Mucosa of rectum (tissue), 2 donors: ENCODE measurements around the gene TSGA10.

Experiments
- H3K27ac ChIP-seq, 2 donors: one replicate each; pipeline ENCODE4 v1.7.0; 2013; ENCODE audit warnings: inconsistent platforms in 2 of 2, low read depth in 2 of 2, low read length in 2 of 2
- H3K27me3 ChIP-seq, 2 donors: one replicate each; pipeline ENCODE4 v1.7.0; 2013; ENCODE audit warnings: low read length in 2 of 2; ENCODE audit not compliant: control insufficient read depth in 2 of 2, insufficient read depth in 2 of 2
- H3K36me3 ChIP-seq, 2 donors: one replicate each; pipeline ENCODE4 v1.7.0; 2013; ENCODE audit warnings: low read length in 2 of 2; ENCODE audit not compliant: control insufficient read depth in 2 of 2, insufficient read depth in 2 of 2
- H3K4me1 ChIP-seq, 2 donors: one replicate each; pipeline ENCODE4 v1.7.0; 2013; ENCODE audit warnings: low read length in 2 of 2, mild to moderate bottlenecking in 1 of 2; ENCODE audit not compliant: control insufficient read depth in 2 of 2, insufficient read depth in 2 of 2
- H3K4me3 ChIP-seq, 2 donors: one replicate each; pipeline ENCODE4 v1.7.0; 2013; ENCODE audit warnings: low read length in 2 of 2
- H3K9ac ChIP-seq, 2 donors: one replicate each; pipeline ENCODE4 v1.7.0; 2013; ENCODE audit warnings: low read length in 2 of 2, low read depth in 1 of 2, mild to moderate bottlenecking in 1 of 2
- H3K9me3 ChIP-seq, 2 donors: one replicate each; pipeline ENCODE4 v1.7.0; 2013; ENCODE audit warnings: low read length in 2 of 2; ENCODE audit not compliant: control insufficient read depth in 2 of 2
- donor health status: healthy.
- donor health status: Normal muscosa, but diverticular disease.

The TSGA10 gene

DNA sequence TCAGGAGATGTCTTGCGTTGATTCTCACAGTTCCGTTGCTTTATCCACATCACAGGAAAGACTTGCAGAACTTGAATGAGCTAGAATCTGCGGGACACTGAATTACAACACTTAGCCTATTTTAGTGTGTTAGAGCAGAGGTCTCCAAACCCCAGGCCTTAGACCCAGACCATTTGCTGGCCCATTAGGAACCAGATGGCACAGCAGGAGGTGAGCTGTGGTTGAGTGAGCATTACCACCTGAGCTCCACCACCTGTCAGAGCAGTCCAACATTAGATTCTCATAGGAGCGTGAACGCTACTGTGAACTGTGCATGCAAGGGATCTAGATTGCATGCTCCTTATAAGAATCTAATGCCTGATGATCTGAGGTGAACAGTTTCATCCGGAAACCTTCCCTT lies 30.1 kb upstream of the TSGA10 start:
- H3K27me3 ChIP-seq = no peaks in the 10 kb centered on the region
- H3K4me1 ChIP-seq = peaks cover 6 to 9% of the 10 kb centered on the region in 2 donors
- no peak overlapping the region for H3K9ac ChIP-seq
- no peaks in the 10 kb centered on the region for H3K9me3 ChIP-seq
- peaks cover 13 to 18% of the 10 kb centered on the region in 2 donors for H3K36me3 ChIP-seq
- no peak overlapping the region for H3K27ac ChIP-seq
- no peak overlapping the region for H3K4me3 ChIP-seq

DNA sequence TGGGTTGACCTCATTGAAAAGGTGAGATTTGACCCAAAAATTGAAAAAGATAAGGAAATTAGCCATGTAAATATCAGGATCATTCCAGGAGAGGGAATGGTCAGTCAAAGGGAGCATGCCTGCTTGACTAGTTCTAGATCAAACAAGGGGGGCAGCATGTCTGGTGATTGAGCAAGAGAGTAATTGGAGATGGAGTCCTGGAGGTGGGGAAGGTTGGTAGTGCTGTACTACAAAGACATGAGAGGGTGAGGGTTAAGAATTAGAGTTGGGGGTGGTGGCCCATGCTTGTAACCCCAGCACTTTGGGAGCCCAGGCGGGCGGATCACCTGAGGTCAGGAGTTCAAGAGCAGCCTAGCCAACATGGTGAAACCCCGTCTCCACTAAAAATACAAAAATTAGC lies 28.3 kb upstream of the TSGA10 start:
- H3K27me3 ChIP-seq = no peaks in the 10 kb centered on the region
- H3K4me1 ChIP-seq = peaks cover 7 to 9% of the 10 kb centered on the region in 2 donors
- H3K9me3 ChIP-seq = no peaks in the 10 kb centered on the region
- H3K27ac ChIP-seq = no peak overlapping the region
- H3K36me3 ChIP-seq = peaks cover 5 to 6% of the 10 kb centered on the region in 2 donors
- H3K4me3 ChIP-seq = no peak overlapping the region
- H3K9ac ChIP-seq = no peak overlapping the region

DNA sequence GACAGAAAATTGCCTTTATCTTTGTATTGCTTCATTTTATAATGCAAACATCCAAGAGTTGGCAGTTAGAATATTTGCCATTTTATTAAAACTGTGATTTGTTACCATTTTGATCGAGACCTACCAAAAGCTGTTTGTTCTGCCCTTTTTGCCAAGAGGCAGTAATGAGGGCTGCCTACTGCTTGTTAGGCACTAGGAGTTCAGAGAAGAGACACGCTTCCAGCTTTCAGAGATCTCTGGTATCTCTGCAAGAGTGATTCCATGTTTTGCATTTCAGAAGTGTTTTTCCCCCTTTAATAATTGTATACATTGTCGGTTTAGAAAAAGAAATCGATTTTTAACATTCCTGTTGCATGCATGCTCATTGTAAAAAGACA lies 26.9 kb upstream of the TSGA10 start:
- peak overlapping the region; percentile 92 to 98 for H3K4me3 ChIP-seq
- H3K9ac ChIP-seq = peak overlapping the region; percentile 82 to 90
- H3K9me3 ChIP-seq = no peaks in the 10 kb centered on the region
- H3K27me3 ChIP-seq = no peaks in the 10 kb centered on the region
- H3K27ac ChIP-seq = no peak overlapping the region
- H3K36me3 ChIP-seq = no peaks in the 10 kb centered on the region
- H3K4me1 ChIP-seq = peaks cover 7 to 9% of the 10 kb centered on the region in 2 donors

DNA sequence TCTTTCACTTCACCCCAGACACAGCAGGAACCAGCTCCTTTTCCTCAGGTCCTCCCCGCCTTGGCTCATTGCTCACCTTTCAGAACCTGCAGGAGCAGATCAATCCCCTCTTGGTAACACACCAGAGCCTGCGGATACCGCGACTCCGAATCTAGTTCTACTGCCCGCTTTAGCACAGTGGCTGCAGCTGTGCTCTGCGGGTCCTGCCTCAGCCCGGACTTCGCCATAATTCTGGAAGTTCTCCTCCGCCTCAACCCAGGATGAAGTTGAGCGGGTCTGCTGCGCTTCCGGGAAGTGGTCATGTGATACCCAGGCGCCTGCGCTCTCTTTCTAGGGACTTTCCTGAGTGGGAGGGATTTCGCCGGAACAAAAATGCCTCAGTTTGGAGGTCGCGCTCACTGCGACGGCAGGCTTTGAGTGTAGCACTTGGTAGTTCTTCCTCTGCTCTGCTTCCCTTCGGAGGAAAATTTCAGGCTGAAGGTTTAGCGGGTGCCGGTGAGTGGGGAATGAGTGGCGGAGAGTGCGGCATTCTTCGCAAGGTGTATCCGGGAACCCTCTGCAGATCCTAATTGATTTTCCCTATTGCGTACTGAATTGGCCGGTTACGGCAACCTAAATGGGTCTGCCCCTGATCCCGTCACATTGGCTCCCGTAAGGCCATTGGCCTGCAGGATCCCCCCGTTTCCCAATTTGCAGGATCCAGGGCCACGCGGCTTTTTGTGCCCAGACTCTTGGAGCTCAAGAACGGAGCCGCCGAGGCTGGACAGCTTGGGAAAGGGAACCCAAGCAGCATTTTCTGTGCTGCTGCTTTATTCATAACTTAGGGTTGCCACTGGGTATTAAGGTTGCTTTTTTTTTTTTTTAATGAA lies 26.2 kb upstream of the TSGA10 start, which contains the start of the genes MITD1 and MRPL30:
Gene MITD1 (minus strand): TSS at position 304 of the 869 bp plus-strand sequence. CDS start 77 bp downstream, at position 227.
Gene MRPL30 (plus strand): TSS at position 430 of the 869 bp plus-strand sequence. CDS start 5,020 bp downstream, outside the sequence.
- Histone ChIP-seq H3K36me3 (no peaks in the 10 kb centered on the region), H3K9me3 (no peaks in the 10 kb centered on the region), H3K4me3 (peak within 1 kb of the TSS; percentile 92 to 98), H3K27ac (peak within 1 kb of the TSS; percentile 71 to 77), H3K9ac (peak within 1 kb of the TSS; percentile 82 to 90), H3K4me1 (peaks cover 7 to 9% of the 10 kb centered on the region in 2 donors), H3K27me3 (no peaks in the 10 kb centered on the region)

DNA sequence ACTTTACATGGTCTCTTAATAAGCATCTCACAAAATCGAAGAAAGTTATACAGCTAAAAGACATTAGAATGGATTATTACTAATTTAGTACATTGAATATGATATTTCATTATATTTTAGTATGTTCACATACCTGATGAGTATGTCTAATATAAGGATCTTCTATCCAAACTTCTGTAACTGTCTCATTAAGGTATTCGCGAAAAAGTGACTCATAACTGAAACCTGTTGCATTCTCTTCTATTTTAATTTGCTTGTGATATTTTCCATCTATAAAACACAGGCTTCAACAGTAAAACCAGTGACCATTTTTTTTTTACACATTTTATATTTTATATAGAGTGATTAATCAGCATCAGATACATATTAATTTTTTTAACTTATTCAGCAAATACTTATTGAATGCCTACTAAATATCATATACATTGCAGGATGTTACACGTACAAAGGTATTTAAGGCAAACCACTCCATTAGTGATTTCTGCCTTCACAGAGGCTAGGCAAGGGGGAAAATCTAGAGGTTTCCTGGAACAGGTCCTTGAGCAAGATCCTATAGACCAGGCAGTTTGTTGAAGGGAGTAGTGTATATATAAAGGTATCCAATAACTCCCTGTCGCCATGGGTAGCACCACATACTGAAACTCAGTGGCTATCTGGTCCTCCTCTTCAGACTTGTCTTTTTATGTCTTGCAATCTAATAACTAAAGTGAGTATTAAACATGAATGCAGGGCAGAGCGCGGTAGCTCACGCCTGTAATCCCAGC lies 16.8 kb upstream of the TSGA10 start:
- H3K27ac ChIP-seq = no peak overlapping the region
- H3K9ac ChIP-seq = no peak overlapping the region
- no peaks in the 10 kb centered on the region for H3K9me3 ChIP-seq
- H3K27me3 ChIP-seq = no peaks in the 10 kb centered on the region
- no peaks in the 10 kb centered on the region for H3K4me1 ChIP-seq
- H3K4me3 ChIP-seq = no peak overlapping the region
- peaks cover 38 to 41% of the 10 kb centered on the region in 2 donors for H3K36me3 ChIP-seq

DNA sequence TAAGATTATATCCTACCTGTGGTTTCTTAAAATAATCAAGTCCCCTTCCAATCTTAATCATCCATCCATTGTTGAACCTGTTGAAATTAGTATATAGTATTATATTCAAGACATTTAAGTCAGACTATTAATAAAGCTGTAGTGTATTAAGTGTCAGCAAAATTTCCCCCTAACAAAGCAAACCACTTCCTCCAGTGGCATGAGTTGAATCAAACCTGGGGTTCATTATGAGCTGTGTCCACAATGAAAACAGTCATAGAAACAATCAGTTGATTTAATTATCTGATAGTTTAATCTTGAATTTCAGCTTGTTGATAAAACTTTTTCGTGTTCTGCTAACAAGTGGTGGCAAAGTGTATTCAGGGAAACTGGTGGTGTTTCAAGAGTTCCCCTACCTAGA lies 14.8 kb upstream of the TSGA10 start:
- Histone ChIP-seq H3K9ac (no peak overlapping the region), H3K27ac (no peak overlapping the region), H3K9me3 (no peaks in the 10 kb centered on the region), H3K27me3 (no peaks in the 10 kb centered on the region), H3K4me3 (no peak overlapping the region), H3K36me3 (peaks cover 40 to 41% of the 10 kb centered on the region in 2 donors), H3K4me1 (no peaks in the 10 kb centered on the region)

DNA sequence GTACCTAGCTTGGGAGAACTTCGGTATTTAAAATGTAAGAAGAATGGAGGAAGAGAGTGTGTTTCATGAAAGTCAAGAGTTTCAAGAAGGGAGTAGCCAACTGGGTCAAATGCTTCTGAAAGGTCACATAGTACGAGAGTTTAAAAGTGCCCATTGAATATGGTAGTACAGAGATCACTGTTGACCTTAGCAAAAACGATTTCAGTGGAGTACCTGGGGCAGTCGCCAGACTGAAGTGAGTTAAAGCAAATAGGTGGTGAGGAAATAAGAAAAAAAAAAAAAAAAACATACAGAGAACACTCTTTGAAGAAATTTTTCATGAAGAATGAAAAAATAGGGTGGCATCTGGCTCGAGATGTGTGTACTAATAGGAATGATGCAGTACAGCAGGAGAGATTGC lies 11.5 kb upstream of the TSGA10 start:
- Histone ChIP-seq H3K4me3 (no peak overlapping the region), H3K27me3 (no peaks in the 10 kb centered on the region), H3K9me3 (no peaks in the 10 kb centered on the region), H3K36me3 (peaks cover 24 to 29% of the 10 kb centered on the region in 2 donors), H3K9ac (no peak overlapping the region), H3K4me1 (no peaks in the 10 kb centered on the region), H3K27ac (no peak overlapping the region)

DNA sequence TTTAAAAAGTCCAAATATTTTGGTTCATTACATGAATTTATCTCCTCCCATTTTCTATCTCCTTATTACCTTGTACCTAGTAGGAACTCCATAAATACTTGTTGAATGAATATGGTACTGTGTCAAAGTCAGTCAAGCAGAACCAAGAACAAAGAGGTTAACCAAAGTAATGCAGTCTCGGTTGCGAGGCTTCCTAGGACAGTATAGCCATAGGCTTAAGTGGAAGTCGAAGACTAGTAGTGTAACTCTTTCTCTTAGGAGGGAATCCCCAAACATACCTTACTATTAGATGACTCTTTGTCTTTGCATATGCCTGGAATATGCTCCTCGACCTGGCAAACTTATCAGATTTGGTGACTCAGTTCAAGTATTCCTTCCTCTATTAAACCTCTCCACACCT lies 4.9 kb upstream of the TSGA10 start:
- Histone ChIP-seq H3K36me3 (peaks cover 0 to 6% of the 10 kb centered on the region in 2 donors), H3K9ac (no peak overlapping the region), H3K9me3 (no peaks in the 10 kb centered on the region), H3K4me1 (peaks cover 5 to 7% of the 10 kb centered on the region in 2 donors), H3K27ac (no peak overlapping the region), H3K27me3 (no peaks in the 10 kb centered on the region), H3K4me3 (no peak overlapping the region)

DNA sequence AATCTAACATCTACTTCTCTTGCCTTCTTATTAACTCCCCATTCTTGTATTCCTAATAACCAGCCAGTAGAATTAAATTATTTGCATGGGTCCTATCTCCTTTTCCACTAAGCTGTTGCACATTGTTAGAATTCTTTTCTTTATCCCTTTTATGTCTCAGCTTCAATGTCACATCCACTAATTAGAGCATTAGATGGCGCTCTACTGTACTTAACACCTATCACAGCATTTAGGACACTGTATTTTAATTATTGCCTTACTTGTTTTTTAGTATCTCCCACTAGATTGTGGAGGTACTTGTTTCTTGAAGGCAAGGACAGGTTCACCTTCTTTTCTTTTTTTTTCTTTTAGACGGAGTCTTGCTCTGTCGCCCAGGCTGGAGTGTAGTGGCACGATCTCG lies 3.9 kb upstream of the TSGA10 start:
- Histone ChIP-seq H3K27ac (no peak overlapping the region), H3K4me3 (no peak overlapping the region), H3K36me3 (peaks cover 0 to 6% of the 10 kb centered on the region in 2 donors), H3K9me3 (no peaks in the 10 kb centered on the region), H3K9ac (no peak overlapping the region), H3K27me3 (no peaks in the 10 kb centered on the region), H3K4me1 (peaks cover 11 to 12% of the 10 kb centered on the region in 2 donors)

DNA sequence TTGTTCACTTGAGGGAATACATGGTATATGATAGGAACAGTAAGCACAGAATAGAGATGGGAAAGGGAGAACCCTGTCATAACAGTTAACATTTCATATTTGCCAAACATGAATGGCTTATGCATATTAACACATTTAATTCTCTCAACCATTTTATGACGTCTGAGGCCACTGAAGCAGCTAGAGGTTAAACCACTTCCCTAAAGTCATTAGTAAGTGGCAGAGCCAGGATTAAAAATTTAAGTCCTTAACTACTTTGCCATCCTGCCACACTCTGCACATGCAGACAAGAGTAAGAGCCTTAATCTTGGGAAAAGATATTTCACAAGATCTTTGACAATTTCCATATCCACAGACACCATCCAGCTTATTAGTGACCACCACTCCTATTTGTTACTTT lies 2.1 kb upstream of the TSGA10 start:
- peaks cover 11 to 12% of the 10 kb centered on the region in 2 donors for H3K4me1 ChIP-seq
- H3K9ac ChIP-seq = no peak overlapping the region

More for the DNA sequence above, 2.1 kb upstream of the TSGA10 start:
- Histone ChIP-seq H3K36me3 (peaks cover 0 to 6% of the 10 kb centered on the region in 2 donors), H3K4me3 (no peak overlapping the region), H3K27me3 (no peaks in the 10 kb centered on the region), H3K27ac (no peak overlapping the region), H3K9me3 (no peaks in the 10 kb centered on the region)
